Sciatic nerve (tissue), 2 donors: Measurements from ENCODE around the gene ACTL10. TPM values are rescaled to one million over a fixed set of nuclear protein-coding genes. Genes with fewer than 3 reads are reported as not detected.

Source experiments
- ATAC-seq: fragments of 200-7000 bp; cut with Tn5 transposase; one replicate; pipeline ENCODE4 v1.9.1; 2020; ENCODE audit warnings: mild to moderate bottlenecking, moderate library complexity
- DNase-seq: peaks from one replicate; pipeline ENCODE4 v3.0.0-alpha.2; 2020; ENCODE audit warnings: low spot score
- intact Hi-C: fragments of 100-400 bp; cut with DNase I; formaldehyde crosslinking; loops from one replicate; pipeline ENCODE4 v1.14.2; 2022
- total RNA-seq: library from RNA; stranded (reverse); fragmentation: NEBNext Ultra II Directional; extraction: Animal tissue kit (Norgen Biotek cat#: 25700); gene quantifications from one replicate; pipeline ENCODE4 v1.2.1, GENCODE V29; 2021
- donor health status: DM: no; HTN: no; CAD: no.
- donor health status: DM: no; HTN: no; CAD: no.

Gene ACTL10
- total RNA-seq, 1 donor from 2014 or later, result 0.71 TPM

- intact Hi-C loops, result no loop called here
- ATAC-seq, result no peak
- DNase-seq, result no peak
These were observed 36.9 kb downstream of the ACTL10 start for GRCh38 chr20:33703498-33704137.

- ATAC-seq (no peak), DNase-seq (no peak)
- intact Hi-C loops, result no loop called here
These were observed 37.6 kb downstream of the ACTL10 start for GRCh38 chr20:33704197-33704924.

- intact Hi-C loops, result no loop called here
These were observed 40.9 kb downstream of the ACTL10 start for GRCh38 chr20:33707668-33708067.

GRCh38 chr20:33709398-33709797 is 42.7 kb downstream of the ACTL10 start:
- ATAC-seq, result no peak

More at GRCh38 chr20:33707668-33708067, 40.9 kb downstream of the ACTL10 start:
- ATAC-seq, result no peak
- DNase-seq, result no peak

GRCh38 chr20:33709905-33710541 is 43.3 kb downstream of the ACTL10 start:
- no peak for DNase-seq
- ATAC-seq, result no peak
- intact Hi-C loops, result no loop called here

More at GRCh38 chr20:33709398-33709797, 42.7 kb downstream of the ACTL10 start:
- intact Hi-C loops, result no loop called here
- DNase-seq, result no peak

- intact Hi-C loops, result no loop called here
- ATAC-seq, result no peak
These were observed 44.1 kb downstream of the ACTL10 start for GRCh38 chr20:33710681-33711445.

GRCh38 chr20:33711446-33711738 is 44.6 kb downstream of the ACTL10 start:
- intact Hi-C loops, result no loop called here
- DNase-seq (no peak), ATAC-seq (no peak)

More at GRCh38 chr20:33710681-33711445, 44.1 kb downstream of the ACTL10 start:
- DNase-seq, result no peak

- DNase-seq (no peak), ATAC-seq (no peak)
- intact Hi-C loops, result no loop called here
These were observed 47.2 kb downstream of the ACTL10 start for GRCh38 chr20:33713865-33714367.

GRCh38 chr20:33716498-33716897 is 49.8 kb downstream of the ACTL10 start:
- intact Hi-C loops, result no loop called here
- DNase-seq, result no peak
- ATAC-seq, result no peak

Other genes starting within 250 kb of the ACTL10 start
- gene SNTA1, start 223.2 kb upstream of the ACTL10 start, total RNA-seq, result 47.1 TPM
- gene CBFA2T2, start 176.8 kb upstream of the ACTL10 start, total RNA-seq, result 26.0 TPM
- not detected for gene C20orf144, start 4.6 kb upstream of the ACTL10 start, total RNA-seq
- 24.1 TPM for gene NECAB3, start 7.5 kb downstream of the ACTL10 start, total RNA-seq
- 1.4 TPM for gene E2F1, start 19.4 kb downstream of the ACTL10 start, total RNA-seq
- 9.3 TPM for gene PXMP4, start 53.4 kb downstream of the ACTL10 start, total RNA-seq
- 4.7 TPM for gene ZNF341, start 65.1 kb downstream of the ACTL10 start, total RNA-seq
- gene CHMP4B, start 144.4 kb downstream of the ACTL10 start, total RNA-seq, result 72.8 TPM